Activated T-helper 1 cell treated with Interleukin-2 at 50 U/mL for 16 hours (primary cell): Measurements from ENCODE around the gene SIX5.
A peak's percentile ranks its signal among the peaks of the same experiment; 100 is the strongest.
"Not testable (repeated sequence)": the region's sequence is repeated elsewhere in the genome, so short reads cannot be mapped to it uniquely, and the experiment has no call there.

Experiments used
- DNase-seq: peaks from one replicate; pipeline ENCODE4 v3.0.0-alpha.2; 2020; ENCODE audit warnings: low read depth

Gene SIX5

GRCh38 chr19:45753548-45753947, 15.5 kb downstream of the SIX5 start:
- DNase-seq, result no peak

- no peak for DNase-seq
Observed at GRCh38 chr19:45752639-45753038, 16.4 kb downstream of the SIX5 start.

DNA sequence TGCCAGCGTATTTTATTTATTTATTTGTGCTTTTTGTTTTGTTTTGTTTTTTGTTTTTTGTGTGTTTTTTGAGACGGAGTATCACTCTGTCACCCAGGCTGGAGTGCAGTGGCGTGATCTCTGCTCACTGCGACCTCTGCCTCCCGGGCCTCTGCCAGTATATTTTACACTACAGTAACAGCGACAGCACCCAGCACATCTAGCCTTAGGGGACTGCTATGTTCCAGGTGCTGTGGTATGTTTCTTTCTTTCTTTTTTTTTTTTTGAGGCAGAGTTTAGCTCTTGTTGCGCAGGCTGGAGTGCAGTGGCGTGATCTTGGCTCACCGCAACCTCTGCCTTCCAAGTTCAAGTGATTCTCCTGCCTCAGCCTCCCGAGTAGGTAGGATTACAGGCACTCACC, 17.6 kb downstream of the SIX5 start:
- not testable (repeated sequence) for DNase-seq

GRCh38 chr19:45747513-45747912, 21.5 kb downstream of the SIX5 start:
- DNase-seq, result no peak

- DNase-seq, result no peak
Observed at GRCh38 chr19:45746866-45747265, 22.2 kb downstream of the SIX5 start.

- no peak for DNase-seq
Observed at GRCh38 chr19:45745606-45746005, 23.4 kb downstream of the SIX5 start.

DNA sequence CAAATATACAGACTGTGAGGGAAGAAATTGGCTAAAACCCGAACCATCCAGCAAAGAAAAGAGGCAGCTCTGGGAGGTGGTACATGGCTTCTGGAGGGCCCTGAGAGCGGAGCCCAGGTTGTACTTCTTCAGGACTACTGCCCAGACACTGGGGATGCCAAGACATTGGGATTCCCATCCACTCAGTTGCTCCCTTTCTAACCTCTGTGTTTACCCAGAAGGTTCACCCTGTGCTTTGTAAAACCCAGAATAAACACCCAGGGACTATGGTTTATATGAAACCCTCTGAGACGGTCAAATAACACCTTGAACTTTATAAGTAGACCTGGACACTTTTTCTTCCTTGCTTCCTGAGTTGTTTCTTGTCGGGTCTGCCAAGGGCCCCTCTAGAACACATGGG, 26.1 kb downstream of the SIX5 start:
- no peak for DNase-seq

GRCh38 chr19:45739498-45740439, 29.3 kb downstream of the SIX5 start:
- no peak for DNase-seq

DNA sequence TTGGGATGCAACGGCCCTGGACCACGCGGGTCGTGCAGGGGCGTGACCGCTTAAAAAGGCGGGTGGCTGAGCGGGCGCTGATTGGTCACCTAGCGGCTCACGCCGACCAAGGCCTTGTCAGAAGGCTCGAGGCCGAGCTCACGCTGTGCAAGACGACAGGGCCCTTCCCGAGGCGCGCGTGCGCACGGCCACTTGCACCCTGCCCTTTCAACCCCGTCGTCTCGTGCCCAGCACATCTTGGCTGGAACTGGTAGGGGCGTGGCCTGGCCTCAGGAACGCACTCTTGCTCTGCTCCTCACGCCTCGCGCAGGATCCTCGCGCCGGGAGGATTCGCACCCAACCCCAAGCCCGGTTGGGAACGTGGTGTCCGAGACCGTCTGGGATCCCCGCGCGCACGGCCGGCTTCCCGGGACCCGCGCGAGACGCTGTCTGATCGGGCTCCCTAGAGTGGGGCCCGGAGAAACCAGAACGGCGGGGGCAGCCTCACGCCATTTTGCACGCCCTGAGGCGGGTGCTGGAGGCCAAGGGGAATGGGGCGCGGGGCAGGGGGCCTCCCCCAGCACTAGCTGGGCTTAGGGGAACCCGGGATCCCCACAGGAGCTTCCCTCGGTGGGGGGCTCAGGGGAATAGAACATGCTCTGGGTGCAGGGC, 35.8 kb downstream of the SIX5 start, which contains the start of gene MEIOSIN:
Gene MEIOSIN (plus strand): TSS at position 280 of the 651 bp plus-strand sequence. CDS start 1,938 bp downstream, outside the sequence.
- no peak for DNase-seq

GRCh38 chr19:45730368-45731288, 38.4 kb downstream of the SIX5 start, which contains the start of gene FBXO46:
TSS of gene FBXO46 (minus strand) at chr19:45730896. CDS start at chr19:45713495, 17,401 bp downstream.
- peak; percentile 86 for DNase-seq

- no peak for DNase-seq
Observed at GRCh38 chr19:45729800-45730290, 39.2 kb downstream of the SIX5 start.

- DNase-seq, result not testable (repeated sequence)
Observed at GRCh38 chr19:45728683-45729082, 40.4 kb downstream of the SIX5 start.

GRCh38 chr19:45720065-45720464, 49.0 kb downstream of the SIX5 start:
- not testable (repeated sequence) for DNase-seq

DNA sequence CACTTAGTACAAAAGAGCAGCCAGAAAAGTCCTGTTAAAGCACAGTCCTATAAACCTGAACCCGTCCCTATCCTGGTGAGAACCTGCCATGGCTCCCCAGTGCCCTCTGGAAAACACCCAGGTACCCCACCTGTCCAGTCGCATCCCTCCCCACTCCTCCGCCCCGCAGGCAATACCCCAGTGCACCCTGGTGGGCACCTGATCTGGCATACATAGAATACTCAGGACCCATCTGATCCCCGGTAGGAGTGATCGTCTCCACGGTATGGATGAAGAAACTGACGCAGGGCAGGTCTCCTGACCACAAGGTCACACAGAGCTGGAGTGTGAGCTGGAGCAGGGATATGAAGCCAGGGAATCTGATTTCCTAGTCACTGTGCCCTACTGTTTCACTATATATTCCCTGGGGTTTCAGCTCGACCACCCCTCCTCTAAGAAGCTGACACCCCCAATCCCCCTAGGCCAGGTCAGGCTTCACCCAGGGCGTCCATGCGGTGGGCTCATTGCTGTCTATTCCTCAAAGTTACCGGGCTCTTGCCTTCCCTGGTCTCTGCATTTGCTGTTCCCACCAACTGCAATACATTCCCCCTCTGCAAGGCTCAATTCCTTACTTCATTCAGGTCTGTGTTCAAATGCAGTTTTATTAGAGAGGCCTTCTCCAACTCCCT, 50.9 kb downstream of the SIX5 start:
- no peak for DNase-seq

GRCh38 chr19:45717131-45717982, 51.7 kb downstream of the SIX5 start:
- peak; percentile 96 for DNase-seq

DNA sequence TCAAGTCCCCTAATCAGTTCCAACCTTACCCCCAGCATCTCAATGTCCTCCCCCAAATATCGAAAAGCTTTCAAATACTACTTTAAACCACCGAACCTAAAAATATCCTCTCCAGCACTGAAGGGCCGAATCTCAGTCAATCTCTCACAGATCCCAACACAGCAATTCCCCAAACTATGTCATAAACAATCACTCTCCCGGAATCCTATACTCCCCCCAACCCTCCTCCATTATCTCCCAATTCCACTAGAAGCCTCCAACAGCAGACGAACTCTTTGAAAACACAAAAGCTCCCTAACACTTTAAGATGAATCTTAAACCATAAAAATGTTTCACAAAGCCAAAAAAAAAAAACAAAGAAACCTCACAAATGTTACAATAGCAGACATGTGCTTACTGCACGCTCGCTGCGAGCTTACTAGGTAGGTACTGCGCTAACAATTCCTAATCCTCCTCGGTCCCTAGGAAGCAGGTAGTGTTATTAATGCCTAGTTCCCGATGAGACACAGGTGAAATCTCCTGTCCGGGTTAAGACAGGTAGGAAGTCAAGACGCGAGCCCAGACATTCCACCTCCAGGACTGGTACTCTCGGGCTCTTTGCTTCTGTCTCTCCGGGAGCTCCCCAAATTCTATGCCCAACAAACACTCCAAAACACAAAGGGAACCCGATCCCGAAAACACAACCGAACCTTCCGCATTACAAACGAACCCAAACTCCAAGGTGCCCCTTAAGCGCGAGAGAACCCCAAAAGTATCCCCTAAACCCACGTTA, 52.5 kb downstream of the SIX5 start:
- no peak for DNase-seq

DNA sequence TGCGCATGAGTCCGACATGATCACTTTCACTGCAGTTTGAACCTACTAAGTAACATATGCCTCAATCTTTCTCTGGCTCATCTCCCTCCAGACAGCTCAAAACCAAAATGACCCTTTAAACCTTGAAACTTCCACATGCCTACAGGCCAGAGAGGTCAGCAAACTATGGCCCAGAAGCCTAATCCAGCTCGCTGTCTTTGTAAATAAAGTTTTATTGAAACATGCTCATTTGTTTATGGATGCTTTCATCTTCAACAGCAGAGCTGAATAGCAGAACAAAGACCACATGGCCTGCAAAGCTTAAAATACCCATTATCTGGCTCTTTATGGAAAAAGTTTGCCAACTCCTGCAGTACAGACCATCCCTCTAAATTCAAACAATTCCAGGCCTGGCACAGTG, 53.9 kb downstream of the SIX5 start:
- no peak for DNase-seq
